ENCODE results near the gene HYI. TPM values are rescaled to one million over a fixed set of nuclear protein-coding genes. Genes with fewer than 3 reads are reported as not detected.

The HYI gene
- total RNA-seq, 6 donors from 2014 or later = 63.3 to 259 (median 68.8) TPM

DNA sequence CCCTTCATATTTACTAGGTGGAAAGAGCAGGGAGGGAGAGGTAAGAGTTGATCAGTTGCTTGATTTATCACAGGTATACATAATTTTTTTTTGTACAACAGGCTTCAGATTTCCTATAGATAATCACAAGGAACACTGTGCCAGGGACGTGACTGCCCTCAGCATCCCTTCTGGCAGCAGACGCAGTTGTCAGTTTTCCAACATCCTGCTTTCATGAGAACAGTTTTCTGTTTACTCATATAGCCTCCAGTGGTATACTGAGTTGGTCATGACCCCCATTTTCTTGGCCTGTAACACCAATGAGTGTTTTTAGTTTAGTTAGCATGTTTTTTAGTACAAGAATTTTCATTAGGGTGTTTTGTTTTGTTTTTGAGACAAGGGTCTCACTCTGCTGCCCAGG lies 39.1 kb upstream of the HYI start:
- peaks cover 6 to 18% (median 15%) of the 10 kb centered on the region in 4 donors for H3K9me3 ChIP-seq
- DNase-seq (no peak), ATAC-seq (ENCODE audit: low FRiP score in 2 of 2) (no peak)
- 37 to 43% methylated on average over 2 of the region's 2 CpGs for WGBS, 2 donors
- no peak overlapping the region for H3K4me3 ChIP-seq
- H3K4me1 ChIP-seq = peaks cover 4 to 23% (median 18%) of the 10 kb centered on the region in 4 donors
- no peaks in the 10 kb centered on the region for H3K36me3 ChIP-seq
- TF ChIP-seq POLR2AphosphoS5 (IDR thresholded peaks at IDR 0.05) (no peak), EP300 (IDR thresholded peaks at IDR 0.05) (no peak), POLR2A (IDR thresholded peaks at IDR 0.05) (no peak)
- TF ChIP-seq, protein P1, sequence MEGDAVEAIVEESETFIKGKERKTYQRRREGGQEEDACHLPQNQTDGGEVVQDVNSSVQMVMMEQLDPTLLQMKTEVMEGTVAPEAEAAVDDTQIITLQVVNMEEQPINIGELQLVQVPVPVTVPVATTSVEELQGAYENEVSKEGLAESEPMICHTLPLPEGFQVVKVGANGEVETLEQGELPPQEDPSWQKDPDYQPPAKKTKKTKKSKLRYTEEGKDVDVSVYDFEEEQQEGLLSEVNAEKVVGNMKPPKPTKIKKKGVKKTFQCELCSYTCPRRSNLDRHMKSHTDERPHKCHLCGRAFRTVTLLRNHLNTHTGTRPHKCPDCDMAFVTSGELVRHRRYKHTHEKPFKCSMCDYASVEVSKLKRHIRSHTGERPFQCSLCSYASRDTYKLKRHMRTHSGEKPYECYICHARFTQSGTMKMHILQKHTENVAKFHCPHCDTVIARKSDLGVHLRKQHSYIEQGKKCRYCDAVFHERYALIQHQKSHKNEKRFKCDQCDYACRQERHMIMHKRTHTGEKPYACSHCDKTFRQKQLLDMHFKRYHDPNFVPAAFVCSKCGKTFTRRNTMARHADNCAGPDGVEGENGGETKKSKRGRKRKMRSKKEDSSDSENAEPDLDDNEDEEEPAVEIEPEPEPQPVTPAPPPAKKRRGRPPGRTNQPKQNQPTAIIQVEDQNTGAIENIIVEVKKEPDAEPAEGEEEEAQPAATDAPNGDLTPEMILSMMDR (IDR thresholded peaks at IDR 0.05) = no peak
- no peaks in the 10 kb centered on the region for H3K27me3 ChIP-seq
- no peak overlapping the region for H3K27ac ChIP-seq

DNA sequence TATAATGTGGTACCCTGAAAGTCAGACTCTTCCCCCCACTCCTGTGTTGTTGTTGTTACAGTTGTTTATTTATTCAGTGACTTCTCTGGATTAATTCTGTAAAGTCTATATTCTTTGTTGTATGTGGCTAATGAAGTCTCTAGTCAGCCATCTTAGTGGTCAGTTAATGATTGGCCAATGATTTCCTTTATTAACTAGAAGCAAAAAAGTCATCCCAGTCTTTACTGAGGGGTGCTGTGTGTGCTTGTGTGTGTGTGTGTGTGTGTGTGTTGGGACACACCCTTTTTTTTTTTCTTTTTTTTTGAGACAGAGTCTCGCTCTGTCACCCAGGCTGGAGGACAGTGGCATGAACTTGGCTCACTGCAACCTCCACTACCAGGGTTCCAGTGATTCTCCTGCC lies 37.3 kb upstream of the HYI start:
- Histone ChIP-seq H3K36me3 (no peaks in the 10 kb centered on the region), H3K4me1 (peaks cover 4 to 23% (median 18%) of the 10 kb centered on the region in 4 donors), H3K9me3 (peaks cover 6 to 20% (median 19%) of the 10 kb centered on the region in 4 donors), H3K27ac (no peak overlapping the region), H3K27me3 (no peaks in the 10 kb centered on the region), H3K4me3 (no peak overlapping the region)
- no peak for ATAC-seq (ENCODE audit: low FRiP score in 2 of 2)
- 94 to 100% methylated on average over 1 of the region's 1 CpG for WGBS, 2 donors
- TF ChIP-seq POLR2AphosphoS5 (IDR thresholded peaks at IDR 0.05) (no peak), POLR2A (IDR thresholded peaks at IDR 0.05) (no peak), EP300 (IDR thresholded peaks at IDR 0.05) (no peak)
- TF ChIP-seq, protein P1 (IDR thresholded peaks at IDR 0.05) = no peak
- no peak for DNase-seq

DNA sequence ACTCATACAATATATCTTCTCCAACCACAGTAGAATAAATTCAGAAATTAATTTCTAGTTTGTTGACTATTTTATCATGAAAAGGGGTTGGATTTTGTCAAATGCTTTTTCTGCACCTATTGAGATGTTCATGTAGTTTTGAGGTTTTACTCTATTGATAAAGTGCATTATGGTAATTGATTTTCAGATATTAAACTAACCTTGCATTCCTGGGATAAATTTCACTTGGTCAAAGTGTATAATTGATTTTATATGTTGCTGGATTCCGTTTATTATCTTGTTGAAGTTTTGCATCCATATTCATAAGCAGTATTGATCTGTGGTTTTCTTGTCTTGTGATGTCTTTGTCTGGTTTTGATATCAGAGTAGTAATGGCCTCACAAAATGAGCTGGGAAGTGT lies 34.4 kb upstream of the HYI start:
- DNase-seq = no peak
- H3K9me3 ChIP-seq = peaks cover 6 to 20% (median 19%) of the 10 kb centered on the region in 4 donors
- no peak overlapping the region for H3K4me3 ChIP-seq
- H3K27ac ChIP-seq = no peak overlapping the region
- H3K4me1 ChIP-seq = peaks cover 0 to 7% (median 5%) of the 10 kb centered on the region in 4 donors
- no peaks in the 10 kb centered on the region for H3K27me3 ChIP-seq
- WGBS, 2 donors = 67 to 72% methylated on average over 1 of the region's 1 CpG
- H3K36me3 ChIP-seq = no peaks in the 10 kb centered on the region
- ATAC-seq (ENCODE audit: low FRiP score in 2 of 2) = no peak
- TF ChIP-seq POLR2AphosphoS5 (IDR thresholded peaks at IDR 0.05) (no peak), EP300 (IDR thresholded peaks at IDR 0.05) (no peak), POLR2A (IDR thresholded peaks at IDR 0.05) (no peak)
- TF ChIP-seq, protein P1 (IDR thresholded peaks at IDR 0.05) = no peak

DNA sequence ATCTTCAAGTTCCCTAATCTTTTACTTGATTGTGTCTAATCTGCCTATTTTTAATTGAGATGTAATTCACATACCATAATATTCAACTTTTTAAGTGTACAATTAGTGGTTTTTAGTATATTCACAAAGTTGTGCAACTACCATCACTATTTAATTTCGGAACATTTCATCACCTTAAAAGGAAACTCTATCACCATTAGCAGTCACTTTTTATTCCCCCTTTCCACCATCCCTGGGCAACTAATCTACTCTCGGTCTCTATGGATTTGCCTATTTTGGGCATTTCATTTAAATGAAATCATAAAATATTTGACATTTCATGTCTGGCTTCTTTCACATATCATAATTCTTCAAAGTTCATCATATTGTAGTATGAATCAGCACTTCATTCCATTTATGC lies 30.6 kb upstream of the HYI start:
- DNase-seq (no peak), ATAC-seq (ENCODE audit: low FRiP score in 2 of 2) (no peak)
- H3K9me3 ChIP-seq = peaks cover 6 to 13% (median 11%) of the 10 kb centered on the region in 4 donors
- 78 to 87% methylated on average over 2 of the region's 2 CpGs for WGBS, 2 donors
- TF ChIP-seq, protein P1 (IDR thresholded peaks at IDR 0.05) = no peak
- TF ChIP-seq POLR2AphosphoS5 (IDR thresholded peaks at IDR 0.05) (no peak), EP300 (IDR thresholded peaks at IDR 0.05) (no peak), POLR2A (IDR thresholded peaks at IDR 0.05) (no peak)
- no peaks in the 10 kb centered on the region for H3K4me1 ChIP-seq
- no peak overlapping the region for H3K4me3 ChIP-seq
- no peaks in the 10 kb centered on the region for H3K36me3 ChIP-seq
- H3K27me3 ChIP-seq = no peaks in the 10 kb centered on the region
- H3K27ac ChIP-seq = no peak overlapping the region

DNA sequence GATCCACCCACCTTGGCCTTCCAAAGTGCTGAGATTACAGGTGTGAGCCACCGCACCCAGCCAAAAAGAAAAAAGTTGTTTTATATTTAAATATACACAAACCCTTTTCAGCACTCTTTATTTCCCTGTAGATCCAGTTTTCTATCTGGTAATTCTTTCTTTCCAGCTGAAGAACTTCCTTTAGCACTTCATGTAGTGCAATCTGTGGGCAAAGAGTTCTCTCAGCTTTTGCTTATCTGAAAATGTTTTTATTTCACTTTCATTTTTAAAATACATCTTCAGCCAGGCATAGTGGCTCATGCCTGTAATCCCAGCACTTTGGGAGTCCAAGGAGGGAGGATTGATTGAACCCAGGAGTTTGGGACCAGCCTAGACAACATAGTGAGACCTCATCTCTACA lies 28.5 kb upstream of the HYI start:
- WGBS, 2 donors = 56 to 59% methylated on average over 1 of the region's 1 CpG
- TF ChIP-seq EP300 (IDR thresholded peaks at IDR 0.05) (no peak), POLR2A (IDR thresholded peaks at IDR 0.05) (no peak), POLR2AphosphoS5 (IDR thresholded peaks at IDR 0.05) (no peak)
- TF ChIP-seq, protein P1 (IDR thresholded peaks at IDR 0.05) = no peak
- Histone ChIP-seq H3K36me3 (no peaks in the 10 kb centered on the region), H3K27ac (peak overlapping the region; percentile 2 to 67 (median 58)), H3K4me1 (no peaks in the 10 kb centered on the region), H3K27me3 (no peaks in the 10 kb centered on the region), H3K4me3 (no peak overlapping the region), H3K9me3 (peaks cover 0 to under 1% (median 0%) of the 10 kb centered on the region in 4 donors)
- no peak for DNase-seq
- no peak for ATAC-seq (ENCODE audit: low FRiP score in 2 of 2)
